HG03378 (cell line): Measurements from ENCODE around the gene HLA-DQA1.
A peak's percentile ranks its signal among the peaks of the same experiment; 100 is the strongest.
"Not testable (repeated sequence)": the region's sequence is repeated elsewhere in the genome, so short reads cannot be mapped to it uniquely, and the experiment has no call there.

ENCODE experiments used
- ATAC-seq: cut with Tn5 transposase; IDR thresholded peaks from one replicate; pipeline ENCODE4 v1.9.1; 2021; ENCODE audit warnings: mild to moderate bottlenecking, moderate library complexity; ENCODE audit not compliant: unreplicated experiment

HLA-DQA1 gene

DNA sequence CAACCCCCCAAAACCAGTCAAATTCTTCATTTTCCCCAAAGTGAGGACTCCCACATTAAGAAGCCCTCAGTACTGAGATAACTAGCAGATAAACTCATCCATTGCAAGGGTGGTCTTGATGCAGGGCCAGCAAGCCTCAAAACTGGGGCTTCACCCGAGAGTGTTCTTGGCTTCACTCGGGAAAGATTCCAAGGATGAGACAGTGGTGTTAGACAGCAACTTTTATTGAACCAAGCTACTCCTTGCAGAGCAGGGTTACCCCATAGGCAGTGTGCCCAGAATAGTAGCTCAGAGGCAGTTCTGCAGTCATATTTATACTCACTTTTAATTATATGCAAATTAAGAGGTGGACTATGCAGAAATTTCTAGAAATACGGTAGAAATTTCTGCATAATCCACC lies 15.8 kb upstream of the HLA-DQA1 start:
- no peak for ATAC-seq

DNA sequence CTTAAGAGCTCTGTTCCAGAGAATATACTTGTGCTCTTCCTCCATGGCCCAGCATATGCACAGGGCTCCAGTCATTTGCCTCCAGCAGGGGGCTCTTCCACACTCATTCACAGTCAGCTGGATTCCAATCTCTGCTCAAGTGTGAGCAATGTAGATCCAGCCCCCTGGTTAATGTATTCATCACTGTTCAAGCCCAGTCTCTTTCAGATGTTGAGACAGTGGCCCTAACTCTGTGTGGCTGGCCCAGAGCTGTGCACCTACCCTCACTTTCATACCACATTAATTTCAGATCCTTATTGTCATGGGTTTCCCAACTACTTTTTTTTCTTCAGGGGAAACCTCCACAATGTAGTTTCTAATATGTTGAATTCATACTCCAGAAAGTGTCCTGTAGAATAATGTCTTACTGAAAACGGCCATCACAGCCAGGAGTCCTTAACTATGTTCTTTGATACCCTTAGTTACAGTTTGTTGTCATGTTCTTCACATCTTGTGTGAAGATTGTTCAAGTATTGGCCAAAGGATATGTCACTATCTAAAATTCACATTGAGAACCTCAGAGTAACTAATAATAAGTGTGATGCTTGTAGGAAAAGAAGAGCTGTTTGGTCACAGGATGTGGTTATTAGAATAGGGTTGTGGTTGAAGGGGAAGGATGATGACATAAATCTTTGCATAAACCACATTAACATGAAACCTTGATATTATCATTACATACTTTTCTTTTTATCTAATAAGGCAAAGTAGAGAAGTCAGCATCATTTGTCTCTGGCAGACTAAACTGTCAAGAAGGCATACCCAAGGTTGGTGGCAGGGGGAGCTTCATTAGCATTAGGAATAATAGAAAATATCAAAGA lies 14.4 kb upstream of the HLA-DQA1 start:
- peak; percentile 69 for ATAC-seq

DNA sequence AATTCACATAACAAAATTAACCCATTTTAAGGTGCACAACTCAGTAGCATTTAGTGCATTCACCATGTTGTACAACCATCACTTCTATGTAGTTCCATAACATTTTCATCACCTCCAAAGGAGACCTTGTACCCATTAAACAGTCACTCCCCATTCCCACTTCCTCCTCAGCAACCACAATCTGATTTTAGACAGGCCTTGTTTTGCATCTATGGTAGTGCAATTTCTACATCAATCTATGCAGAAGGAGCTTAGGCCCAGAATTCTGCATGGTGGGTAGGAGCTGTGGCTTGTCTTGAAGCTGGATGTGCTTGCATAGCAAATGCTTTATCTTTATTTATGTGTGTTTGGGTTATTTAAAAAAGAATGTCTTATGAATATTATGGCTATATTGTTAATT lies 13.5 kb upstream of the HLA-DQA1 start:
- no peak for ATAC-seq

DNA sequence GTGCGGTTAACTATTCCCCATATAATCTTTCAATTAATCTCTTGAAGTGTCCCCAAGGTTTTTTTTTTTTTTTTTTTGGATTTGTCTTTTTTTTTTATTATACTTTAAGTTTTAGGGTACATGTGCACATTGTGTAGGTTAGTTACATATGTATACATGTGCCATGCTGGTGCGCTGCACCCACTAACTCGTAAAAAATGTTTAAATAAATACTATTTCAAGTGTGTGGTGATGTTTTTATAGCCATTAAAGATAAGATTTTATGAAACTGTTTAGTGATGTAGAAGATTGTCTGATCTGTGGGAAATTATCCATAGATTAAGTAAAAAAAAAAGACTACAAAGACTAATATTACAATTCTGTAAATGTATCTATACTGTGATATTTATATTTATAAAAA lies 12.6 kb upstream of the HLA-DQA1 start:
- no peak for ATAC-seq

DNA sequence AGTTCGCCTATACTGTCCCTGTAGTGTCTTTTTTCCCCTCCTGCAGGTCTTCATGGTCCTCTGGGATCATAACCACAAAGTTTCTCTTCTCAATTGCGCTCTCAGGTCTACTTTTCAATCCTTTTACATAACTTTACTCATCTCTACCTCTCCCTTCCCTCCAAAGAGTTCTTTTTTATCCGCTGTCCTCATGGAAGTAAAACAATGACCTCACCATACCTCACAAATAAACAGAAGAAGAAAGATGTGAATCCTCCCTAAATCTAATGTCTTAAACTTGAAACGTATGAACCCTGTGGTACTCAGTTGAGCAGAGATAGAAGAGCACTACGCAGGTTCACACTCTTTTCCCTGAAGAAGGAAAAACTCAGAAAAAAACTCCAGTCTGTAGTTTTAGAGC lies 12.1 kb upstream of the HLA-DQA1 start:
- ATAC-seq: no peak

DNA sequence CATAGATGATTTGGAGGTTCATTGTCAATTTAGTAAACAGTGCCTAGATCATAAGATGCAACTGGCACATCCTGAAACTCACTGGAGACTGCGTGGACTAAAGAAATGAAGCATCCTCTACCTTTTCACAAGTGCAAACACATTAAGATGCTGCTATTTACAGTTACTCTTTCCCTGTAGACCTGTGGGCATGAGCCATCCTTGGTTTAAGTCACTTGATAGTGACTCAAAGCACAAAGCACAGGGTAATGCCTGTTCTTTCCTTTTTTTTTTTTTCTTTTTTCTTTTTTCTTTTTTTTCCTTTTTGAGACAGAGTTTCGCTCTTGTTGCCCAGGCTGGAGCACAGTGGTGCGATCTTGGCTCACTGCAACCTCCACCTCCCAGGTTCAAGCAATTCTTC lies 10.0 kb upstream of the HLA-DQA1 start:
- ATAC-seq: no peak

DNA sequence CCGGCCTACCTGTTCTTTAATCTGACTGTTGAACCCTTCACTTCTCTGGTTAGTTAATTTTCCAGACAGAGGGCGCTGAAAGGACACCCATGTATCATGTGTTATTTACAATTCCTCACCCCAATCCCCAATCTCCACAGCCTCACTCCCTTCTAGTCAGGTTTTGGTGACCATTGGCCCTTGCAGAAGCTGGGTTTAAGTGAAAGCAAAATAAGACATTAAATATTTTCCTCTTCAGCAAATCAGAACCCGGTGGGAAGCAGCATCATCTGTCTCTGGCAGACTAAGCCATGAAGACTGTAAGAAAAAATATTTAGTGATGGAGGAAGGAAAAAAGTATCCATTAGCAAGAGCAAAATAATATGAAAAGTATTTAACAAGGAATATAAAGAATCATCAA lies 9.4 kb upstream of the HLA-DQA1 start:
- ATAC-seq: no peak

DNA sequence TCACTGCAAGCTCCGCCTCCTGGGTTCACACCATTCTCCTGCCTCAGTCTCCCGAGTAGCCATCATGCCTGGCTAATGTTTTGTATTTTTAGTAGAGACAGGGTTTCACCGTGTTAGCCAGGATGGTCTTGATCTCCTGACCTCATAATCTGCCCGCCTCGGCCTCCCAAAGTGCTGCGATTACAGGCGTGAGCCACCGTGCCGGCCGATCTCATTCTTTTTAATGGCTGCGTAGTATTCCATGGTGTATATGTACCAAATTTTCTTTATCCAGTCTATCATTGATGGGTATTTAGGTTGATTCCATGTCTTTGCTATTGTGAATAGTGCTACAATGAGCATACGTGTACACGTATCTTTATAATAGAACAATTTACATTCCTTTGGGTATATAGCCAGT lies 7.4 kb upstream of the HLA-DQA1 start:
- ATAC-seq: not testable (repeated sequence)

DNA sequence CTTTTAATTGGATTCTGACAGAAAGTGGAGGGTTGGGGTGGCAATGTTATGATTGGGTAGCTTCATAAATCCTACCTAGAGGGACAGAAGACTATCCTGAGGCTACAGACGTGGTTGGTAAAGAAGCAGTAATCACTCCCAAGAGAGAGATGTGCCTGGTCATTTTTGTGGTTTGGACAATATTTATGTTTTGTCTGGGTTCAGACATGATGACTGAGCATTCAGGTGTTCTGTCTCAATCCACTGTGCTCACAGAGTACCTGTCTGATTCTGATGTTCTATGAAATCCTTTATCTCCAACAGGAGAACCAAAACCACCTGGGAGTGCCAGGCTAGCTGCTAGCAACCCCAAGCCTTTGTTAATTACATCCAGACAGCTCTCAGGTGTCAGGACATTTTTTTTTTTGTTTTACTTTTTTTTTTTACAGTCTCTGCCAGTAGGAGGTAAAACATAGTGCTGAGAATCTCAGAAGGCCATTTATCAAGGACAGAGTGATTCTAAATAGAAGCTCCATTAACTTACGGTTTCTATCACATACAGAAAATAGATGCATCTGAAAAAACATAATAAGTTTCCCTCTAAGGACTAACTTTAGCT lies 1.6 kb upstream of the HLA-DQA1 start:
- no peak for ATAC-seq

DNA sequence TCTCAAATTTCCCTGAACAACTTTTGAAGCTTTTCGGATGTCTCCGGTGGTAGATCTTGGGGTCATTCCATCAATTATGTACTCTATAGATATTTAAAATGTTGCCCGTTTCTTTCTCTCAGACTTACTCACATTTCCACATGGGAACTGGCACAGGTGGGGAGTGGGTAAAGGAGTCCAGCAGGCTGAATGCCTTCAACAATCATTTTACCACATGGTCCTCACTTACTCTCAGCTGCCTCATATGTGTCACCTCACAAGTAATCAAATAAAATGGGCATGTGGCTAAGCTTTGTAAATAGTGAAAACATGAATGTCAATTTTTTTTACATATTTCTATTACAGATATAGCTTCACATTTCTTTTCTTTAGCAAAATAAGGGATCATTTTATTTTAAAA lies 677 bp downstream of the HLA-DQA1 start:
- no peak for ATAC-seq

DNA sequence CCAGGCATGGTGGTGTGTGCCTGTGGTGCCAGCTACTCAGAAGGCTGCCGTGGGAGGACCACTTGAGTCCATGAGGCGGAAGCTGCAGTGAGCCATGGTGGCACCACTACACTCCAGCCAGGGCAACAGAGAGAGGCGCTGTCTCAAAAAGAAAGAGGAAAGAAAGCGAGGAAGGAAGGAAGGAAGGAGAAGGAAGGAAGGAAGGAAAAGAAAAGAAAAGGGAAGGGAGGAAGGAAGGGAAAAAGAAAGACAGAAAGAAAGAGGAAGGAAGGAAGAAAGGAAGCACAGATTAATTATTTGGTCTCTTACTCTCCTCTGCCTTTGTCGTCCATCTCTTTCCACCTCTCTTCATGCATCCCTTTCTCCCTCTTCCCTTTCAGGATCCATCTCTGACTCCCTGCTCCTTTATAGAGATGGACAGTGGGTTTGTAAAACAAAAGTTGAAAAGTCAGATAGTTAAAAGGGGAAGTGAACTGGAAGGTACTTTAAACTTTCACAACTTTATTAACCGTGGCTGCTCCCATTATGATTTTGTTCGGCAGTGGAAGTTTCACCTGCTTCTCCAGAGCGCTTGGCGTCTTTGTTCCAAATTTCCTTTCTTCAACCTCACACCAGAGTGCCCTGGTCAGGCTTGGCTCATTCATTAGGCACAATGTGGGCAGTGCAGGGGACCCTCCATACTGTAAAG lies 1.5 kb downstream of the HLA-DQA1 start:
- ATAC-seq: no peak

DNA sequence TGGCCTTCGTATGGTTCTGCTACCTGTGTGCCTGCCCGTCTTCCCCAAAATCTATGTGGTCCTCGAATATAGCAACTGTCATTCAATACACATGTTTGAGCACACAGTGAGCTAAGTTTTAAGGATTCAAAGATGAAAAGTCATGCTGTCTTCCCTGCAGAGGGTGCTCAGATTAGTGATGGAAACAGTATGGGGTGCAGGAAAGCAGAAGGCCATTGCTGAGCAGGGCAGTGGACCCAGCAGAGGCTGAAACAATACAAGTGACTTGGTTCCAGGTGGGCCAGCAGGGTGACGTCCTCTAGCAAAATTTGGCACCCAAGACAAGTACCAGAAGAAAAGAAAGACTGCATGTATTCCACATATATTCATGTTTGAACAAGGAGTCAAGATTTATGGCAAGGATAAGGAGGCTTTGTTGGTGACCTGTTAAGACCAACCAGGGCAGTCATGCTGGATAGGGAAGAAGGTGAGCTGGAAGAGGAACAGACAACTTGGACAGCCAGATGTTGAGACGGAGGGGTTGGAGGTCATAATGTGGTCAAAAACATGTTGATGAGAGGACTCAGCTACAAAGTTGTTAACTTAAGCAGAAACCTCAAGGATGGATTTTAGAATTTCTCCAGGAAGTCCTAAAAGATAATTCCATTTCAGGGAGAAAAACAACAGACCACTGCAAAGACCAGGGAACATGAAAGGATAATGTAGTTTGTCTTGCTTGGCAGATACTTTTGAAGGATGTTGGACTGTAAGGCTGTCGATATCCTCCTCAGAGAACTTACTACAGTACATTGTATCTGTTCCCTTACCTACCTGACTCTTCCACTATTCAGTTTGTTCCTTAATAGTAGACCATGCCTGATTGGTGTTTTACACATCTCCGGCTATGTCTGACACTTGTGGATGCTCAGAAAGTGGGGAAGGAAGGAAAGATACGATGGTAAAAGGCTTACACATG lies 2.5 kb downstream of the HLA-DQA1 start:
- ATAC-seq: no peak

DNA sequence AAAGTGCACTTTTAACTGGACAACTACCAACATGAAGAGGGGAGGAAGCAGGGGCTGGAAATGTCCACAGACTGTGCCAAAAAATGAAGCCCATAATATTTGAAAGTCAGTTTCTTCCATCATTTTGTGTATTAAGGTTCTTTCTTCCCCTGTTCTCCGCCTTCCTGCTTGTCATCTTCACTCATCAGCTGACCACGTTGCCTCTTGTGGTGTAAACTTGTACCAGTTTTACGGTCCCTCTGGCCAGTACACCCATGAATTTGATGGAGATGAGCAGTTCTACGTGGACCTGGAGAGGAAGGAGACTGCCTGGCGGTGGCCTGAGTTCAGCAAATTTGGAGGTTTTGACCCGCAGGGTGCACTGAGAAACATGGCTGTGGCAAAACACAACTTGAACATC lies 3.9 kb downstream of the HLA-DQA1 start:
- no peak for ATAC-seq

DNA sequence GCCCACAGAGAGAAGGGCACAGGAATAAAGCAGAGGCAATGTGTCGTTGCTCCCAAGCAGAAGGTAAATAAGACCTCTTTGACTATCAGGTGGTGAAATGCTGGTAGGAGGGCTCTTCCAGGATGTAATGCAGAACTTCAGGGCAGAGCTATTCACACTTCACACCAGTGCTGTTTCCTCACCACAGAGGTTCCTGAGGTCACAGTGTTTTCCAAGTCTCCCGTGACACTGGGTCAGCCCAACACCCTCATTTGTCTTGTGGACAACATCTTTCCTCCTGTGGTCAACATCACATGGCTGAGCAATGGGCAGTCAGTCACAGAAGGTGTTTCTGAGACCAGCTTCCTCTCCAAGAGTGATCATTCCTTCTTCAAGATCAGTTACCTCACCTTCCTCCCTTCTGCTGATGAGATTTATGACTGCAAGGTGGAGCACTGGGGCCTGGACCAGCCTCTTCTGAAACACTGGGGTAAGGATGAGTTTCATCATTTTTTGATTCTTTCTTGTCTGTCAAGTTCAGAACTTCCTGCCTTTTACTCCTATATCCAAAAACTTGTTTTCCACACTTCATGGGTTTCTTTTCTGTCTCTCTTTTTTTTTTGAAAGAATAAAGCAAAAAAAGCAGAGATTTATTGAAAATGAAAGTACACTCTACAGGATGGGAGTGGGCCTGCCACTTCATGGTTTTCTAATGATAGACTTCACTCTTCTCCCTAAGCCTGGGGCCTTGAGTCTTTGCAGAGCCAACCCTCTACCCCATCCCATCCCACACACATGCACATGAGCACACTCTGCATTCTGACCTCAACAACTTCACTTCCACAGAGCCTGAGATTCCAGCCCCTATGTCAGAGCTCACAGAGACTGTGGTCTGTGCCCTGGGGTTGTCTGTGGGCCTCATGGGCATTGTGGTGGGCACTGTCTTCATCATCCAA lies 4.8 kb downstream of the HLA-DQA1 start:
- not testable (repeated sequence) for ATAC-seq

DNA sequence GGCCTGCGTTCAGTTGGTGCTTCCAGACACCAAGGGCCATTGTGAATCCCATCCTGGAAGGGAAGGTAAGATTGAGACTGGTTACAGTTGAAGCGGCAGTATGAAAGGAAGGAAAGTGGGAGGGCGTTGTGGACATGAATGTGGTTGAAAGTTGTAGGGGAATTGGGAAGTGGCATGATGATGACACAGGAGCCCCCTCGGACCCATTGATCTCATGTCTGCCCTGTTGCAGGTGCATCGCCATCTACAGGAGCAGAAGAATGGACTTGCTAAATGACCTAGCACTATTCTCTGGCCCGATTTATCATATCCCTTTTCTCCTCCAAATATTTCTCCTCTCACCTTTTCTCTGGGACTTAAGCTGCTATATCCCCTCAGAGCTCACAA lies 5.5 kb downstream of the HLA-DQA1 start:
- no peak for ATAC-seq

DNA sequence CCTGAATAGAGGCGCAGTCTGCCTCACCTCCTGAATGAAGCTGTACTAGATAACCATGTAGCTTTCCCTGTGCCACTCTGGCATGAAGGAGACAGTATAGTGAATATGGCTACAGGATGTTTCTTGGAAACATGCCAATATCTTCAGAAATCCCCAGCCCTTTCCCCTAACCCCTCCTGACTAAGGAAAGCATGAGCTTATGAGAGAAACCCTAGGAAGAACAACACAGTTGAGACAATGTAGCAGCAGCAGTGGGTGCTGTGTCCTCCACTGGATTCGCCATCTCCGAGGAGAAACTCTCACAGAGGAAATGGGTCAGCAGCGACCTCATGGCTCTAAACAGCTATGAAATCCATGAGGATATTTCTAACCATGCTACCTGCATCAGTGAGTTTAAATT lies 6.7 kb downstream of the HLA-DQA1 start:
- no peak for ATAC-seq

DNA sequence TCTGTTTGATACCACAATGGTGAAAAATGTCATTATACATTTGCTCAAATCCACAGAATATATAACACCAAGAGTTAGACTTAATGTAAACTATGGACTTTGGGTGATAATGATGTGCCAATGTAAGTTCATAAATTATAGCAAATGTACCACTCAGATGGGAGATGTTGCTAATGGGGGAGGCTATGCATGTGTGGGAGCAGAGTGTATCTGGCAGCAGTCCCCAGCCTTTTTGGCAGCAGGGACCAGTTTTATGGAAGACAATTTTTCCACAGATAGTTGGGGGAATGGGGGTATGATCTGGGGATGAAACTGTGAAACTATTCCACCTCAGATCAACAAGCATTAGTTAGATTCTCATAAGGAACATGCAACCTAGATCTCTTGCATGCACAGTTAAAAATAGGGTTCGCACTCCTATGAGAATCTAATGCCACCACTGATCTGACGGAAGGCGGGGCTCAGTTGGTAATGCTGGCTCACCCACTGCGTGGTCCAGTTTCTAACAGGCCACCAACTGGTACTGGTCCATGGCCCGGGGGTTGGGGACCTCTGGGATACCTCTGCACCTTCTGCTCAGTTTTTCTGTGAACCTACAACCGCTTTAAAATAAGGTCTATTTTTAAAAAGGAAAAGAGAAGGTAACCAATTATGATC lies 8.0 kb downstream of the HLA-DQA1 start:
- ATAC-seq: no peak

DNA sequence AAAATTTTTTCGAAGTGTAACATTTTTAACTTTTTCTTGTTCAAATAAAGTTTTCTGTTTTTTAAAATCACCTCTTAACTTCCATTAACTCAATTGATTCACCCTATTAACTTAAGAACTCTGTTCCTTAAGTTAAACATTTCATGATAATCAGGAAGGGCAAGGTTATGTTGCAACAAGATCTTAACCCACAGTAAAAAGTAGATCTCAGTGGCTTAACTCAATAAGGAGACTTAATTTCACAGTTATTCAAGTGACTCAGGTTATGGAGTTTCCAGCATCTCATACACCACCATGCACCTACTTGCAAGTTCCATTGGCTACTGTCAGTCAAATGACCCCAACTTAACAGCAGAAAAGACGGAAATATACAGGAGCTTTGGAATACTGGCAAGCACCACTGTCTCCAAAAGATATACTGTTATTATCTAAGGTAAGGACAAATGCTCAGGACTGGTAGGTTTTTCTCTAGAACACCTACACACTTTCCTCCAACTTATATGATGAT lies 18.1 kb downstream of the HLA-DQA1 start:
- no peak for ATAC-seq

DNA sequence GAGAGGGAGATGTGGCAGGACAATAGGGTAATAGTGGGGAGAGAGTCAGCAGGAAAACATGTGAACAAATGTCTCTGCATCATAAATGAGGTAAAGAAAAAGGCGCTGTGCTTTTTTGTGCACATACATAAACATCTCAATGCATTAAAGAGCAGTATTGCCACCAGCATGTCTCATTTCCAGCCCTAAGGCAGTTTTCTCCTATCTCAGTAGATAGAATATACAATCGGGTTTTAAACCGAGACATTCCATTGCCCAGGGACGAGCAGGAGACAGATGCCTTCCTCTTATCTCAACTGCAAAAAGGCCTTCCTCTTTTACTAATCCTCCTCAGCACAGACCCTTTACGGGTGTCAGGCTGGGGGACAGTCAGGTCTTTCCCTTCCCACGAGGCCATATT lies 20.1 kb downstream of the HLA-DQA1 start:
- not testable (repeated sequence) for ATAC-seq
